H1 (cell line): ENCODE data around the gene PTGES. TPM values are rescaled to one million over a fixed set of nuclear protein-coding genes. Genes with fewer than 3 reads are reported as not detected.

Experiments used
- BCL11A ChIP-seq, 2 experiments: IDR thresholded peaks; one replicate each; pipeline ENCODE4 v1.6.1; 2011; ENCODE audit warnings: low read depth in 2 of 2, low read length in 2 of 2, mild to moderate bottlenecking in 2 of 2
- EGR1 ChIP-seq: IDR thresholded peaks from 2 replicates; pipeline ENCODE4 v1.6.1; 2011; ENCODE audit warnings: low read depth, low read length, borderline replicate concordance
- HDAC2 ChIP-seq, 2 experiments: fragments of 300-600 bp in 1 of 2; sonication (generic) in 1 of 2; IDR thresholded peaks; 2 replicates each; pipeline ENCODE4 v1.6.1; 2011 to 2012; ENCODE audit warnings: low read depth in 2 of 2, low read length in 2 of 2, mild to moderate bottlenecking in 2 of 2, moderate library complexity in 2 of 2, borderline replicate concordance in 1 of 2, inconsistent platforms in 1 of 2
- JUN ChIP-seq: IDR thresholded peaks from 2 replicates; pipeline ENCODE4 v1.6.1; 2011; ENCODE audit warnings: low read depth, mild to moderate bottlenecking, improper control_type of control experiment, low read length
- KDM4A ChIP-seq: IDR thresholded peaks from one replicate; pipeline ENCODE4 v1.7.1; 2012; ENCODE audit warnings: low read depth, mild to moderate bottlenecking, moderate library complexity, low read length, inconsistent platforms; ENCODE audit not compliant: severe bottlenecking
- SP4 ChIP-seq: IDR thresholded peaks from 2 replicates; pipeline ENCODE4 v1.6.1; 2012; ENCODE audit warnings: low read length, inconsistent platforms
- YY1 ChIP-seq: IDR thresholded peaks from 2 replicates; pipeline ENCODE4 v1.6.1; 2011; ENCODE audit warnings: low read depth, mild to moderate bottlenecking, low read length
- polyA plus RNA-seq, 7 experiments: library from polyadenylated mRNA; depleted of rRNA in 3 of 7; stranded (reverse) in 5 of 7; unstranded in 2 of 7; fragments of >200 nt in 5 of 7; fragments of 200-250 nt in 2 of 7; gene quantifications; 1 replicate in 5 of 7; 2 replicates in 1 of 7; 4 replicates in 1 of 7; pipeline versions ENCODE4 v1.2.1 to v1.2.3, GENCODE V29; 2011 to 2013; ENCODE audit warnings: missing spikeins in 2 of 7, mixed read lengths in 2 of 7
- total RNA-seq: library from RNA; stranded (reverse); fragmentation: NEBNext Ultra II Directional; extraction: Animal tissue kit (Norgen Biotek cat#: 25700); gene quantifications from 2 replicates; pipeline ENCODE4 v1.2.1, GENCODE V29; 2021

The PTGES gene
- total and polyA plus RNA-seq, 2 of the 8 experiments (the other 6 are each of a cell fraction or from before 2014, with no cell fraction given) = 3.2 to 5.1 TPM

GRCh38 chr9:129769669-129770068 lies 16.8 kb upstream of the PTGES start (continued):
- no peak for TF ChIP-seq HDAC2 (IDR thresholded peaks at IDR 0.05; ENCODE audit: borderline replicate concordance in 1 of 2, low read depth in 2 of 2, low read length in 2 of 2)
- no peak for TF ChIP-seq KDM4A
- TF ChIP-seq BCL11A (IDR thresholded peaks at IDR 0.05; ENCODE audit: low read depth in 2 of 2, low read length in 2 of 2) = no peak
- no peak for TF ChIP-seq JUN
- TF ChIP-seq EGR1 = no peak
- TF ChIP-seq SP4 = no peak
- no peak for TF ChIP-seq YY1
